ENCODE results near the gene APBB1.

DNA sequence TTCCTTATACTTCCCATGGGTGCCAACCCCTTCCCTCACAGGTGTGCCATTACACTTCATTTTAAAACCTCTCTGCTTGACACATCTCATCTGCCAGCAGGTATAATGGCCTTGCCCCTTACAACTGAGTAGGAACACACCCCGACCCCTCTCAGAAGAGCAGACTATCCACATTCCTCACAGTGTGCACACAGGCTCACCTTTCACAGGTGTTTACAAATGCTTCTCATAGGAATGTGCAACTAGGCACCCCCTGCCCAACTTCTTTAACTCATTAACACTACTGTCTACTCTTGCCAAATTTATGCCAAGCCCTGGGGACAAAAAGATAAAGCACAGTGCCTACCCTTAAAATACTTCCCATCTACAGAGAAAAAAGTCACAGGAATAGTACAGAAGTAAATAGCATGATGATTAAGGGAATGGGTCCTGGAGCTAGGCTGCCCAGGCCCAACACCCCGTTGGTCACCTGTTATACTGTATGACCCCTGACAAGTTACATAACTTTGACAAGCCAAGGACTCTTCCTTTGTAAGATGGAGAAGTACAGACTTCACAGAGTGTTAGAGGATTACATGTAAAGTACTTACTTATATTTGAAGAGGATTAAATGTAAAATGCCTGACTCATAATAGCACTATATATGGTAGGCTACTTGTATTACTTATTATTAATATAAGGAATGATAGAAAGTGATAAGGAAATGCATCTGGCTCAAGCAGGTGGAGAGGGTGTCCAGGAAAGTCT is 39.6 kb upstream of the APBB1 start:
- TF ChIP-seq POLR2A (IDR thresholded peaks at IDR 0.05; ENCODE audit: low read length) = no peak
- TF ChIP-seq GATA1 (IDR thresholded peaks at IDR 0.05; ENCODE audit: low read depth, low read length) = no peak
